Germinal center (tissue), 1 donor: ENCODE results near the gene SEMA3F.

Source experiments
- DNase-seq: peaks from one replicate; pipeline ENCODE4 v3.0.0; 2012; ENCODE audit warnings: mixed read lengths, low spot score

SEMA3F gene

GRCh38 chr3:50154840-50155490 lies at the start of gene SEMA3F:
TSS of gene SEMA3F (plus strand) at chr3:50155324. CDS start at chr3:50159623, 4,299 bp downstream.
- DNase-seq, result peak; percentile 96

GRCh38 chr3:50111757-50112156 lies 43.4 kb upstream of the SEMA3F start:
- DNase-seq, result no peak

- DNase-seq, result no peak
Measured at GRCh38 chr3:50112462-50112861, 42.7 kb upstream of the SEMA3F start.

GRCh38 chr3:50117120-50117519 lies 38.0 kb upstream of the SEMA3F start:
- DNase-seq, result no peak

- DNase-seq, result no peak
Measured at GRCh38 chr3:50118237-50118636, 36.9 kb upstream of the SEMA3F start.

GRCh38 chr3:50119786-50120185 lies 35.3 kb upstream of the SEMA3F start:
- no peak for DNase-seq

- DNase-seq, result no peak
Measured at GRCh38 chr3:50120364-50121071, 34.6 kb upstream of the SEMA3F start.

- DNase-seq, result peak; percentile 88
Measured at GRCh38 chr3:50121072-50122032, 33.8 kb upstream of the SEMA3F start.

GRCh38 chr3:50122071-50122470 lies 33.1 kb upstream of the SEMA3F start:
- DNase-seq, result no peak

GRCh38 chr3:50122661-50123391 lies 32.3 kb upstream of the SEMA3F start:
- no peak for DNase-seq

GRCh38 chr3:50123394-50124051 lies 31.6 kb upstream of the SEMA3F start:
- DNase-seq, result no peak

GRCh38 chr3:50124052-50124799 lies 30.9 kb upstream of the SEMA3F start:
- no peak for DNase-seq

- no peak for DNase-seq
Measured at GRCh38 chr3:50124800-50125178, 30.3 kb upstream of the SEMA3F start.

- DNase-seq, result no peak
Measured at GRCh38 chr3:50125541-50126286, 29.4 kb upstream of the SEMA3F start.

GRCh38 chr3:50126287-50127211 lies 28.6 kb upstream of the SEMA3F start:
- DNase-seq, result no peak

- no peak for DNase-seq
Measured at GRCh38 chr3:50127251-50127691, 27.9 kb upstream of the SEMA3F start.

- DNase-seq, result no peak
Measured at GRCh38 chr3:50128001-50128400, 27.1 kb upstream of the SEMA3F start.

- no peak for DNase-seq
Measured at GRCh38 chr3:50130436-50130835, 24.7 kb upstream of the SEMA3F start.
